Measurements from ENCODE around the gene SERPINA1. TPM values are rescaled to one million over a fixed set of nuclear protein-coding genes. Genes with fewer than 3 reads are reported as not detected.

SERPINA1 gene
- total RNA-seq, 1 donor from 2014 or later, result 6.1 TPM

DNA sequence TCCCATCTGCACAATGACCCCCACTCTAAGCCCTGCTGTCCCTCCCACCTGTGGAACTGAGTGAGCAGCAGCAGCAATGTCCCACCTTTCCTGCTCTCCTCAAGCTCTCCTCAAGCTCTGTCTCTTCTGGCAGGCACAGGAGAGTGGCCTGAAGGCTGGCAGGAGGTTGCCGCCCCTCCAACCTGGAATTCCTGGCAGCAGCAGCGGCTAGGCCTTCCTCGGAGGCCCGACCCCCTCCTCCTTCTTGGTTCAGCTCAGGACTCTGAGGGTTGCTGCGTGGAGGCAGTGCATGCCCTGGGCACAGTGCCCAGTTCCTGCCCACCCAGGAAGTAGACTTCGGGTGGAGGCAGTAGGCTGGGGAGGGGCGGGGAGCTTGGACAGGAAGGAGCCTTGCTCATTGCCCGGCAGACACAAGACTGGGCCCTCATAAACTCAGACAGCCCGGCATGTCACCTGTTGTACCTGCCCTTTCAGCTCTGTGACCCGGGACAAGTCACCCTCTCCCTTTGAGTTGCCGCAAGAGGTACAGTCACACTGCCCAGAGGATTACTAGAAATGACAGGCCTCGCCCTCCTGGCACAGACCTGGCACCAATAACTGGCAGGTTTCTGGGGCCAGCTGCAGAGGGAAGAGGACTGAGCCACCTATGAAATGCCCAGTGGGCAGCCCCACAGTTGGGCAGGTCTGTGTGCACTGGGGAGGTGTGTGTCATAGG is 2.1 kb upstream of the SERPINA1 start:
- Histone ChIP-seq H3K27me3 (no peaks in the 10 kb centered on the region), H3K4me1 (peaks cover 13% of the 10 kb centered on the region), H3K27ac (no peak overlapping the region), H3K36me3 (no peaks in the 10 kb centered on the region), H3K4me3 (no peak overlapping the region), H3K9me3 (no peaks in the 10 kb centered on the region)
- TF ChIP-seq POLR2AphosphoS5 (IDR thresholded peaks at IDR 0.05; ENCODE audit: insufficient read depth in 1 of 2, low read depth in 1 of 2), result no peak
- no peak for TF ChIP-seq POLR2A (IDR thresholded peaks at IDR 0.05)
- TF ChIP-seq CTCF (IDR thresholded peaks at IDR 0.05), result no peak
- no peak for DNase-seq (ENCODE audit: extremely low spot score in 2 of 2)
- intact Hi-C loops (cut with DNase I), result no loop called here

- Histone ChIP-seq H3K4me1 (peaks cover 11% of the 10 kb centered on the region), H3K27ac (no peak overlapping the region), H3K9me3 (no peaks in the 10 kb centered on the region), H3K27me3 (no peaks in the 10 kb centered on the region), H3K4me3 (no peak overlapping the region), H3K36me3 (no peaks in the 10 kb centered on the region)
- intact Hi-C loops (cut with DNase I), result no loop called here
- no peak for DNase-seq (ENCODE audit: extremely low spot score in 2 of 2)
- TF ChIP-seq POLR2A (IDR thresholded peaks at IDR 0.05) (no peak), POLR2AphosphoS5 (IDR thresholded peaks at IDR 0.05; ENCODE audit: insufficient read depth in 1 of 2, low read depth in 1 of 2) (no peak), CTCF (IDR thresholded peaks at IDR 0.05) (no peak)
These were observed 1.4 kb upstream of the SERPINA1 start for GRCh38 chr14:94389731-94390371.

- no peaks in the 10 kb centered on the region for H3K9me3 ChIP-seq
- H3K4me3 ChIP-seq, result no peak overlapping the region
- intact Hi-C loops (cut with DNase I), result no loop called here
- H3K27ac ChIP-seq, result no peak overlapping the region
- no peak for DNase-seq (ENCODE audit: extremely low spot score in 2 of 2)
- TF ChIP-seq CTCF (IDR thresholded peaks at IDR 0.05), result no peak
- TF ChIP-seq POLR2A (IDR thresholded peaks at IDR 0.05), result no peak
- no peak for TF ChIP-seq POLR2AphosphoS5 (IDR thresholded peaks at IDR 0.05; ENCODE audit: insufficient read depth in 1 of 2, low read depth in 1 of 2)
- no peaks in the 10 kb centered on the region for H3K36me3 ChIP-seq
- no peaks in the 10 kb centered on the region for H3K27me3 ChIP-seq
- peaks cover 4% of the 10 kb centered on the region for H3K4me1 ChIP-seq
These were observed 685 bp upstream of the SERPINA1 start for GRCh38 chr14:94389104-94389469.

DNA sequence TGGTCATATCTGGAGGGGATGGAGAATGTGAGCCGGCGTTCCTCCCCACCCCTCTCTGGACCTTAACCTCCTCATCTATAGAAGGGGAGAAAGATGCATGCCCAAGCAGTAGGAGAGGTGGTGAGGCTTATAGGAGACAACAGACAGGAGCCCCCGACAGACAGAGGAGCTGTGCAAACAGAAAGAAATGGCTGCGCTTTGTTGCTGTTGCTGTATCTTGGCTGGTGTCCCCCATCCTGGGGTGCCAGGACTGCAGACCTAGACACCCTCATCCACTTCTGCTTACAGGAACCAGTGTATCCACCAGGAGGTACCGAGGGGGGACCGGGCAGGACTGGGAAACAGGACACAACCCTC is 397 bp downstream of the SERPINA1 start:
- no peaks in the 10 kb centered on the region for H3K9me3 ChIP-seq
- no peak for DNase-seq (ENCODE audit: extremely low spot score in 2 of 2)
- no peaks in the 10 kb centered on the region for H3K4me1 ChIP-seq
- intact Hi-C loops (cut with DNase I), result no loop called here
- H3K4me3 ChIP-seq, result no peak overlapping the region
- H3K36me3 ChIP-seq, result no peaks in the 10 kb centered on the region
- TF ChIP-seq POLR2A (IDR thresholded peaks at IDR 0.05) (no peak), CTCF (IDR thresholded peaks at IDR 0.05) (no peak), POLR2AphosphoS5 (IDR thresholded peaks at IDR 0.05; ENCODE audit: insufficient read depth in 1 of 2, low read depth in 1 of 2) (no peak)
- no peaks in the 10 kb centered on the region for H3K27me3 ChIP-seq
- H3K27ac ChIP-seq, result no peak overlapping the region

All from vagina (tissue), 2 donors.